ENCODE results near the gene NAE1. TPM values are rescaled to one million over a fixed set of nuclear protein-coding genes. Genes with fewer than 3 reads are reported as not detected.

The NAE1 gene
- total RNA-seq, 4 donors from 2014 or later: 33.6 to 51.3 (median 43.0) TPM

- H3K9me3 ChIP-seq: no peaks in the 10 kb centered on the region
- no peak overlapping the region for H3K27ac ChIP-seq
- H3K4me3 ChIP-seq: no peak overlapping the region
- no peaks in the 10 kb centered on the region for H3K27me3 ChIP-seq
- DNase-seq: no peak
- no peak for TF ChIP-seq POLR2A (IDR thresholded peaks at IDR 0.05)
- TF ChIP-seq CTCF (IDR thresholded peaks at IDR 0.05): no peak
- H3K36me3 ChIP-seq: no peaks in the 10 kb centered on the region
- no peaks in the 10 kb centered on the region for H3K4me1 ChIP-seq
These were observed 22.7 kb upstream of the NAE1 start for GRCh38 chr16:66853261-66854139.

GRCh38 chr16:66851166-66851964 lies 20.6 kb upstream of the NAE1 start:
- Histone ChIP-seq H3K4me3 (no peak overlapping the region), H3K36me3 (no peaks in the 10 kb centered on the region), H3K9me3 (no peaks in the 10 kb centered on the region), H3K4me1 (no peaks in the 10 kb centered on the region), H3K27me3 (no peaks in the 10 kb centered on the region), H3K27ac (no peak overlapping the region)
- TF ChIP-seq POLR2A (IDR thresholded peaks at IDR 0.05): no peak
- TF ChIP-seq CTCF (IDR thresholded peaks at IDR 0.05): no peak
- DNase-seq: no peak

- Histone ChIP-seq H3K4me1 (no peaks in the 10 kb centered on the region), H3K4me3 (no peak overlapping the region), H3K9me3 (no peaks in the 10 kb centered on the region), H3K27me3 (no peaks in the 10 kb centered on the region), H3K27ac (no peak overlapping the region), H3K36me3 (no peaks in the 10 kb centered on the region)
- no peak for TF ChIP-seq CTCF (IDR thresholded peaks at IDR 0.05)
- no peak for TF ChIP-seq POLR2A (IDR thresholded peaks at IDR 0.05)
- no peak for DNase-seq
These were observed 19.5 kb upstream of the NAE1 start for GRCh38 chr16:66850115-66850815.

DNA sequence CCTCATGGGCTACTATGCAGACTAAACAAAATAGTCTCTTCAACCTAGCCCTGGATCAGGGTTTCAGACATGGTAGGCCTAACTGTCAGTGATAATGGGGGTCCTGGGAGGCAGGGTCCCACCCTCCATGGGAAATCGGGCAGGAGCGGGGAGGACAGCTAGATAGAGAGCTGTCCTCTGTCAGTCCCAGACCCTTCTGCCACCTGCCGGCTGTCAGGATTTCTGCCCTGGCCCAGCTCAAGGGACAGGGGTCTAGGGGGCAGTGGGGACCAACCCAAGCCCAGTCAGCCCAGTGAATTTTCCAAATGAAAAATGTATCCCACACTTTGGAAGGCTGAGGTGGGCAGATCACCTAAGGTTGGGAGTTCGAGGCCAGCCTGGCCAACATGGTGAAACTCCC lies 18.8 kb upstream of the NAE1 start:
- Histone ChIP-seq H3K36me3 (no peaks in the 10 kb centered on the region), H3K27ac (no peak overlapping the region), H3K9me3 (no peaks in the 10 kb centered on the region), H3K4me3 (no peak overlapping the region), H3K27me3 (peaks cover 0 to 5% of the 10 kb centered on the region in 2 donors), H3K4me1 (peaks cover 0 to 4% (median 4%) of the 10 kb centered on the region in 4 donors)
- DNase-seq: peak in 1 of 3 donors; percentile 15
- TF ChIP-seq CTCF (IDR thresholded peaks at IDR 0.05) (no peak), POLR2A (IDR thresholded peaks at IDR 0.05) (no peak)

DNA sequence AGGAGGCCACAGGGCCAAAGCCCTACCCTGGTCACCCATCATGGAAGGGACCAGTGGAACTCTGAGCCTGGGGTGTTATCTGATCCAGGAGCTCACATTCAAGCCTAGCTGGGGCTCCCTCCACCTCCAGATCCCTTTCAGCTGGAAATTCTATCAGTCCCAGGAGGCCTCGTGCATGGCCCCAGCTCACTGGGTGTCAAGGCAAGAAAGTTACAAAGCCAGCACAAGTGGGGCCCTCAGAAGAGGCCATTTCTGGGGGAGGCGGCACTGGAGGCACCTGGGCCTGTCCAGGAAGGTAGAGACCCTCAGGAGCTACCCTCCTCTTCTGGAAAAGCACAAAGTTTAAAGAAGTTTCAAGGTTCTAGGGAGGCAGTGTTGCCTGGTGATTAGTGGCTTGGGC lies 18.2 kb upstream of the NAE1 start:
- Histone ChIP-seq H3K36me3 (no peaks in the 10 kb centered on the region), H3K9me3 (no peaks in the 10 kb centered on the region), H3K4me1 (peaks cover 0 to 10% (median 8%) of the 10 kb centered on the region in 4 donors), H3K27me3 (peaks cover 0 to 10% of the 10 kb centered on the region in 2 donors), H3K27ac (no peak overlapping the region), H3K4me3 (no peak overlapping the region)
- TF ChIP-seq CTCF (IDR thresholded peaks at IDR 0.05) (no peak), POLR2A (IDR thresholded peaks at IDR 0.05) (no peak)
- peak in 1 of 3 donors; percentile 17 for DNase-seq
